Measurements from ENCODE around the gene TIE1.

The TIE1 gene

DNA sequence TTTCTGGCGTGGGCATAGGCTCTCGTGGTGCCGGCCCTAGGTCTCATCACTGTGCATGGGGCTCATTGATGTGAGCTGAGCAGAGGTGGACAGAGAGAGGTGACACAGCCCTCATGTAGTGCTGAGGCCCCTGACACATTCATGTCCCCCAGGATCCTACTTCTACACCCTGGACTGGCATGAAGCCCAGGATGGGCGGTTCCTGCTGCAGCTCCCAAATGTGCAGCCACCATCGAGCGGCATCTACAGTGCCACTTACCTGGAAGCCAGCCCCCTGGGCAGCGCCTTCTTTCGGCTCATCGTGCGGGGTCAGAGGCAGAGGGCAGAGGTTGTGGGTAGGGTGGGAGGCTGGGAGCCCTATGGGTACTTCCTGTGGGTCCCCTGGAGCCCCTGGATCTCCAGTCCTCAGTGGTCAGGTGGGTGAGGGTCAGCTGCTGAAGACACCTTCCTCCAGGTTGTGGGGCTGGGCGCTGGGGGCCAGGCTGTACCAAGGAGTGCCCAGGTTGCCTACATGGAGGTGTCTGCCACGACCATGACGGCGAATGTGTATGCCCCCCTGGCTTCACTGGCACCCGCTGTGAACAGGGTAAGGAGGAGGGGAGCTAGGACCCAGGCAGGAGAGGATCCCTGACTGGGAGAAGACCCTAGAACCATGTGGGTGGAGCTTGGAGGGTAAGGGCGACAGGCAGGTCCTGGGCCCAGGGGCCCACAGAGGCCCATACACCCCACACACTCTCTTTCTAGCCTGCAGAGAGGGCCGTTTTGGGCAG lies 6.1 kb downstream of the TIE1 start:
- no peak for DNase-seq (ENCODE audit: low read depth)
- no peak overlapping the region for H3K4me3 ChIP-seq (ENCODE audit: low read depth, low read length)

DNA sequence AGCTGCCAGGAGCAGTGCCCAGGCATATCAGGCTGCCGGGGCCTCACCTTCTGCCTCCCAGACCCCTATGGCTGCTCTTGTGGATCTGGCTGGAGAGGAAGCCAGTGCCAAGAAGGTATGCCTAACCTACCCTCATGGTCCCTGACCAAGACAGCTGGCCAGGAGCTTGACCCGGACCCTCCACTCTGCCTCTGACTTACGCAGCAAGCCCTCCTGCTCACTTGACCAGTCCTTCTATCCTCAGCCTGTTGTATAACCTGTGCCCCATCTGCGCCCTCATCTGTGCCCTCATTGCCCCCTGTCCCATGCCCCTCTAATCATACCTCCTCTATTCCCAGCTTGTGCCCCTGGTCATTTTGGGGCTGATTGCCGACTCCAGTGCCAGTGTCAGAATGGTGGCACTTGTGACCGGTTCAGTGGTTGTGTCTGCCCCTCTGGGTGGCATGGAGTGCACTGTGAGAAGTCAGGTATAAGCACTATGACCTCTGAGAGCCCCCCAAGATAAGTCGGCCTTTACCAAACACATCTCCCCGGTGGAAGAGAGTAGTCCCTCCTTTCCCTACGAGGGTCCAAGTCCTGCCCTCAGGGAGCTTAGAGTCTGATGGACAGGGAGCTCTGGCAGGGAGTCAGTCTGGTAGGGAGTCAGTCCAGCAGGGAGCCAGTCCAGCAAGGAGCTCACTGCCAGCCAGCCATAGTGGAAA lies 6.8 kb downstream of the TIE1 start:
- no peak overlapping the region for H3K4me3 ChIP-seq (ENCODE audit: low read depth, low read length)
- no peak for DNase-seq (ENCODE audit: low read depth)

DNA sequence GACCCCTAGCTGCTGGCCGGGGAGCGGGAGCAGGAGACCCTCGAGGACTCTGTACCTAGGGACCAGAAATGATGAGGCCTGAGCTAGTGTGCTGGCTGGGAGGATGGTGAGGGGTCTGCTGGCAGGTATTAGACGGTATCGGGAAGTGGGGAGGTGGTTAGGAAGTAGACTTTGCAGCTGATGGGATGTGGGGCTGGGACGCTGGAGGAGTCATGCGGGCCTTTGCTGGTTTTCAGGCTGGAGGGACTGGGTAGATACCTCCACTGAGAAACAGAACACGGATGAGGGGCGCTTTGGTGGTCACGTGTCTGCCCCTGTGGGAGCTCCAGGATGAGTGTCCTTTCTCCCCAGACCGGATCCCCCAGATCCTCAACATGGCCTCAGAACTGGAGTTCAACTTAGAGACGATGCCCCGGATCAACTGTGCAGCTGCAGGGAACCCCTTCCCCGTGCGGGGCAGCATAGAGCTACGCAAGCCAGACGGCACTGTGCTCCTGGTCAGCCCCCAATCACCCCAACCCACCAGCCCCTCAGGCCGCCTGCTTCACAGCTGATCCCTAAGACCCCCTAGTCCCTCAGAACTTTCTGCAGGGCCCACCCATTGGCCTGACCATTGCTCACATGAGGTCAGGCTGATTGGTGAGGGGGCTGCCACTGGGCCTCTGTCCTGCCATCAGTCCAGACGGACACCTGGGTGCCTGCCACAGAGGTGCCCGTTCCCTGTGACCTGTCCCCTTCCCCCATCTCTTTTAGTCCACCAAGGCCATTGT lies 8.0 kb downstream of the TIE1 start:
- no peak for DNase-seq (ENCODE audit: low read depth)
- no peak overlapping the region for H3K4me3 ChIP-seq (ENCODE audit: low read depth, low read length)

DNA sequence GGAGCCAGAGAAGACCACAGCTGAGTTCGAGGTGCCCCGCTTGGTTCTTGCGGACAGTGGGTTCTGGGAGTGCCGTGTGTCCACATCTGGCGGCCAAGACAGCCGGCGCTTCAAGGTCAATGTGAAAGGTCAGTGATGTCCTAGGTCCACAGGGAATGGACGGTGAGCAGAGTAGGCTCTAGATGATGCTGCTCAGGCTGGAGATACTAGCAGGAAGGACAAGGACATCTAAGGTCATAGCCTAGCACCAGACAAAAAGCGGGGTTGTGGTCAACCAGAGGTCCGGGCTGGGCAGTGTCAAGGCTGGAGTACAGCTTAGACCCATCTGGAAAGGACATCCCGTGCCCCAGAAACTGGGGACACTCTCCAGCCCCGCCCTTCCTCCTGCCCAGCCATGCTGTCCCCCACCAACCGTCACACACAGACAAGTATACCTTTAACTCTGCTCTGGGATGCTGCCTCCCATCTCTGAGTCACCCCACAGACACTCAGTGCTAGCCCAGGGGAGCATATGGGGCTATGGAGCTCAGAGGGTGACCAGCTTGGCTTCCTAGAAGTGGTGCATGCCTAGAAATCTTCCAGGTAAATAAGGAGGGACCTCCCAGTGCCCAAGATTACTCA lies 8.7 kb downstream of the TIE1 start:
- no peak overlapping the region for H3K4me3 ChIP-seq (ENCODE audit: low read depth, low read length)
- no peak for DNase-seq (ENCODE audit: low read depth)

DNA sequence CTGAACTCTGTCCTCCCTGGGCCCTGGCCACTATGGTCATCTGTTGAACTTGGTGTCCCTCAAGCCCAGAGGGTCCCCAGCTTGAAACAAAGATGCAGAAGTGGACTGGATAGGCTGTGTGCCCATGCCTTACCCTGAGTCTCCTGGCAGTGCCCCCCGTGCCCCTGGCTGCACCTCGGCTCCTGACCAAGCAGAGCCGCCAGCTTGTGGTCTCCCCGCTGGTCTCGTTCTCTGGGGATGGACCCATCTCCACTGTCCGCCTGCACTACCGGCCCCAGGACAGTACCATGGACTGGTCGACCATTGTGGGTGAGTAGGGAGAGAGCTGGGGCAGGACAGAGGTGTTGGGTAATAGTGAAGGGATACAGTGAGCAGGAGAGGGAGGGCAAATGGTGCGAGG lies 10.7 kb downstream of the TIE1 start:
- no peak overlapping the region for H3K4me3 ChIP-seq (ENCODE audit: low read depth, low read length)
- DNase-seq (ENCODE audit: low read depth), result no peak

- no peak for DNase-seq (ENCODE audit: low read depth)
- no peak overlapping the region for H3K4me3 ChIP-seq (ENCODE audit: low read depth, low read length)
Observed at GRCh38 chr1:43312212-43312623, 11.4 kb downstream of the TIE1 start.

DNA sequence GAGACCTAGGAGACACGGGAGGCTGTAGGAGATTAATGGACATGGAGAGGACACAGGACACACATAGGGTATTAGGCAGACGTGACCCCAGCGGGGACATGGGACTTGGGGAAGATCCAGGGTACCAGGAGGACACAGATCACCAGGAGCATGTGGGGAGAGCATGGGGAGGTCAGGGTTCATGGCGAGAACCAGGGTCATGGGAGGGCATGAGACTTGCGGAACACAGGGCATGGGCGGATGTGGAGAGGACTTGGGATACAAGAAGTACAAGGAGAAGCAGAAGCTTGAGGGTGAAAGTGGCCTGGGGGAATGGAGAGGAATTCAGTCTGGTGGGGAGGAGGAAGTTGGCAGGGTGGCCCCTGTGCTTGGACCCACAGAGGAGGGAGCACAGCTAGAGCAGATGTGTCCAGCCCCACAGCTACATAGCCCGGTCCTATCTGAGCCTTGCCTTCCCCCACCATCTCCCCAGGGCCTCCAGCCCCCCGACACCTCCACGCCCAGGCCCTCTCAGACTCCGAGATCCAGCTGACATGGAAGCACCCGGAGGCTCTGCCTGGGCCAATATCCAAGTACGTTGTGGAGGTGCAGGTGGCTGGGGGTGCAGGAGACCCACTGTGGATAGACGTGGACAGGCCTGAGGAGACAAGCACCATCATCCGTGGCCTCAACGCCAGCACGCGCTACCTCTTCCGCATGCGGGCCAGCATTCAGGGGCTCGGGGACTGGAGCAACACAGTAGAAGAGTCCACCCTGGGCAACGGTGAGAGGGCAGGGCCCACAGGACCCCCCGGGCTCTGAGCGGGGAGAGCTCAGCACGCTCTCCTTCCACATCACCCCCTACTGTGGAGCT lies 12.1 kb downstream of the TIE1 start:
- DNase-seq (ENCODE audit: low read depth), result no peak
- no peak overlapping the region for H3K4me3 ChIP-seq (ENCODE audit: low read depth, low read length)

DNA sequence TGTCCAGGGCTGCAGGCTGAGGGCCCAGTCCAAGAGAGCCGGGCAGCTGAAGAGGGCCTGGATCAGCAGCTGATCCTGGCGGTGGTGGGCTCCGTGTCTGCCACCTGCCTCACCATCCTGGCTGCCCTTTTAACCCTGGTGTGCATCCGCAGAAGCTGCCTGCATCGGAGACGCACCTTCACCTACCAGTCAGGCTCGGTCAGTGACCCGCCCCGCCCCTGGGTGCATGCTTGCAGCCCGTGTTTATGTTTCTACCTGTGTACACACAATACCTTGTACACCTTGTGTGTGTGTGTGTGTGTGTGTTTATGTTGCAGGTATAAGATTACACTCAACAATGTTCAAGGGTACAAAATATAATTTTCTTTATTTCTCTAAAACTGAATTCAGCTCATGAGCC lies 13.0 kb downstream of the TIE1 start:
- DNase-seq (ENCODE audit: low read depth), result no peak
- no peak overlapping the region for H3K4me3 ChIP-seq (ENCODE audit: low read depth, low read length)

- DNase-seq (ENCODE audit: low read depth), result no peak
- H3K4me3 ChIP-seq (ENCODE audit: low read depth, low read length), result no peak overlapping the region
Observed at GRCh38 chr1:43314233-43314632, 13.5 kb downstream of the TIE1 start.

DNA sequence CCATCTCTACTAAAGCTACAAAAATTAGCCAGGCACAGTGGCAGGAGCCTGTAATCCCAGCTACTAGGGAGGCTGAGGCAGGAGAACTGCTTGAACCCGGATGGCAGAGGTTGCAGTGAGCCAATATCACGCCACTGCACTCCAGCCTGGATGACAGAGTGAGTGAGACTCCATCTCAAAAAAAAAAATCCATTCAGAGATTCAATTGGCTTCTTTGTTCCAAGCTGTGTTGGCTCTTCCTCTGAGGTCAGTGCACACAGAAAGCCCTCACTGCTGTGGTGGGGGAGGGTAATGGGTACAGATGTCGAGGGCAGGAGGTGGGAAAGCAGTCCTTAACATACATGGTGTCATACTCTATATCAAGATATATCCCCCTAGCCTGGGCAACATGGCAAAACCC lies 14.7 kb downstream of the TIE1 start:
- no peak for DNase-seq (ENCODE audit: low read depth)
- H3K4me3 ChIP-seq (ENCODE audit: low read depth, low read length), result no peak overlapping the region

GRCh38 chr1:43315963-43316737 lies 15.4 kb downstream of the TIE1 start:
- no peak overlapping the region for H3K4me3 ChIP-seq (ENCODE audit: low read depth, low read length)
- DNase-seq (ENCODE audit: low read depth), result no peak

DNA sequence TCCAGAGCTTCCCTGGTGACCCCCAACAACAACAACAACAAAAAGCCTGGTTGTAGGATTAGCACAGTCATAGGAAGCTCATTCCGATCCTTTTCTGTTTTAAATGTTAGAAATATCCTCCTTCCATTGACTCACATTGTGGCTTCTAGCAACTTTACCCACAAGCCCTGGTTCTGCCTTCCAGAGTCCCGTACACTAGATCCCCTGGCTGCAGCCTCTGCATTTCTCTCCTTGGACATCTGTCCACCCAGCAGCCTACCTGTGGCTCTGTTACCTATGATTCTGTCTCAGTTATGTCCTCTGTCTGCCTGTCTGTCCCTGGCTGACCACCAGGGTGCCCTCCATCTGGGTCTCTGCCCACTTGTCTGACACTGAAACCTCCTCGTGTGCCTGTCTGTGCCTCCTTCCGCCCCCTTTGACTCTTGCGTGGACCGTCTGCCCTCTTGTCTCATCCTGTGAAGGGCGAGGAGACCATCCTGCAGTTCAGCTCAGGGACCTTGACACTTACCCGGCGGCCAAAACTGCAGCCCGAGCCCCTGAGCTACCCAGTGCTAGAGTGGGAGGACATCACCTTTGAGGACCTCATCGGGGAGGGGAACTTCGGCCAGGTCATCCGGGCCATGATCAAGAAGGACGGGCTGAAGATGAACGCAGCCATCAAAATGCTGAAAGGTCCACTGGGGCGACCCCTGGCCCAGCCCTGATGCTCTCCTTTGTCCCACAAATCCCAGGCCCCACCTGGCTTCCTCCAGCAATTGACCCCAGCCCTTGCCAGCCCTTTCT lies 16.1 kb downstream of the TIE1 start:
- no peak for DNase-seq (ENCODE audit: low read depth)
- no peak overlapping the region for H3K4me3 ChIP-seq (ENCODE audit: low read depth, low read length)

GRCh38 chr1:43317817-43318471 lies 17.2 kb downstream of the TIE1 start:
- DNase-seq (ENCODE audit: low read depth), result no peak
- no peak overlapping the region for H3K4me3 ChIP-seq (ENCODE audit: low read depth, low read length)

DNA sequence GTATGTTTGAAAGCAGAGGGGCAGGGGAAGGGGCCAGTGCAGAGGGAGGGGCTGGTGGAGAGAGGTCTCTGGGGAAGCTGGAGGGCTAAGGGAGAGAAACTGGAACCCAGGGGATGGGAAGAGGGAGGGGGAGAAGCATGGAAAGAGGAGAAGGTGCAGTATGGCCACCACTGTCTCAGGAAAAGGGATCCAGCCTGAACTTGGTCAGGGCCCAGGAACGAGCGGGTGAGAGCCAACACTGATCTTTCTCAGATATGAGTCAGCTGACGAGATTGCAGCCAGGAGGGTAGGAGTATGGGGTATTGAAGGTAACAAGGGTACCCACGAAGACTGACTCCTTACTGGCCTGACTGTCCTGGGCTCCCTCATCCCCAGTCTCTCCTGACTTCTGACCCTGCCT lies 18.0 kb downstream of the TIE1 start:
- no peak overlapping the region for H3K4me3 ChIP-seq (ENCODE audit: low read depth, low read length)
- no peak for DNase-seq (ENCODE audit: low read depth)

- H3K4me3 ChIP-seq (ENCODE audit: low read depth, low read length), result no peak overlapping the region
- no peak for DNase-seq (ENCODE audit: low read depth)
Observed at GRCh38 chr1:43319288-43319687, 18.5 kb downstream of the TIE1 start.

DNA sequence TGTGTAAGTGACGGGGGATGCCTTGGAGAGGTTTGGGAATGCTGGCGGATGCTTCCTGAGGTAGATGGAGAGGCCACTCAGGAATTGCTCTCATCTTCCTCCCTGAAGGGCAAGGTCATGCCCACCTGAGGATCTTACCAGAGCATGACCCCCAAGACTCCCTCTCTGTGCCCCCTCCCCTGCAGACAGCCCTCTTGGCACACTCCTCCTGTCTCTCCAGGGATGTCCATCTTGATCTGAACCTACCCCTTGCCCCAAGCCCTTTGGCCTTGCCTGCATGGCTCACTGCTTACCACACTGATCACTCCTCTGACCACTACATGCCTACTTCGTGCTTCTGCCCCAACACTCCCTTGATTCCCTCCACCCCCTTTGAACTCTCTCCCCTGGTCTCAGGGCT lies 19.0 kb downstream of the TIE1 start:
- no peak overlapping the region for H3K4me3 ChIP-seq (ENCODE audit: low read depth, low read length)

GRCh38 chr1:43321331-43321891 lies 20.6 kb downstream of the TIE1 start:
- H3K4me3 ChIP-seq (ENCODE audit: low read depth, low read length), result no peak overlapping the region
- no peak for DNase-seq (ENCODE audit: low read depth)

More for the DNA sequence above, 19.0 kb downstream of the TIE1 start:
- DNase-seq (ENCODE audit: low read depth), result no peak

All from skeletal muscle cell (primary cell).